Measurements from ENCODE around the gene CACNG7.

DNA sequence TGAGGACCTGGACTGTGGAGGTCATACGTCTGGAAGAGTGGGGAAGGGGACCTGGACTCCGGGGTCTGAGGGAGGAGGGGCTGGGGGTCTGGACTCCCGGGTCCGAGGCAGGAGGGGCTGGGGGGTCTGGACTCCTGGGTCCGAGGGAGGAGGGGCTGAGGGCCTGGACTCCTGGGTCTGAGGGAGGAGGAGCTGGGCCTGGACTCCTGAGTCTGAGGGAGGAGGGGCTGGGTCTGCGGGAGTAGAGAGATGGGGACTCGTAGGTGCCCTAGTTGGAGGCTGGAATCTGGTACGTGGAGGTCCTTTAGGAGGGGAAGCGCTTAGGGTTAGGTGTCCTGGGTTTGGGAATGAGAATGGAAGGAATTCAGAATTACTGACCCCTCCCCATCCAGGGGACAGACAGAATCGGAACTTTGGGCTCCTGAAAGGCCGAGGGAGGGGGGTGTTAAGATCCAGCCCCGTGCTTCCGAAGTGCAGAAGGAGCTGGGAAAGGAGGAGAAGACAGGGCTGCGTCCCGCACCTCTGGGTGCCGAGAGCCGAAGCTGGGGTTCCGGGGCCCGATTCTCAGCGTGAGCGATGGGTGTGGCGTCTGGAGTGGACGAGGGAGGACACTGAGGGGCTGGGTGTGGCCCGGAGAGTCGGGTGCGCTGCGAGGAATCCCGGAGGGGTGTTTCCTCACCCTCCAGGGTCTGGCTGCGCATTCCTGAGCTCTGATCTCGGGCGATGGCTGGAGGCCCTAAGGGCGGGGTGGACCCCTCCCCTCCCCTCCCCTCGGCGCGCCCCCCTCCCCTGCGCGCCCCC, 40.8 kb upstream of the CACNG7 start:
- TF ChIP-seq CTCF (conservative IDR thresholded peaks at IDR 0.05; ENCODE audit: low read depth, low read length) = no peak
- no peak for TF ChIP-seq EZH2 (IDR thresholded peaks at IDR 0.05; ENCODE audit: low read length, unreplicated experiment)

Data from PC-3 (cell line).